Neural cell (in vitro differentiated cells): ENCODE measurements around the gene NRF1. TPM values are rescaled to one million over a fixed set of nuclear protein-coding genes. Genes with fewer than 3 reads are reported as not detected.

Source experiments
- H2AFZ ChIP-seq: fragments of 200-600, 300-800 bp; sonication (generic), shearing (Covaris generic); 2 replicates; pipeline ENCODE4 v1.6.0; 2014; ENCODE audit warnings: low read depth, mild to moderate bottlenecking, antibody characterized with exemption, low read length, moderate library complexity
- H3F3A ChIP-seq: fragments of 200-600 bp; shearing (Covaris generic); 2 replicates; pipeline ENCODE4 v1.6.1; 2016; ENCODE audit warnings: mild to moderate bottlenecking, moderate library complexity, mixed read lengths, antibody characterized with exemption, low read length; ENCODE audit not compliant: insufficient read depth, poor library complexity, severe bottlenecking
- H3K27ac ChIP-seq: fragments of 200-600, 300-800 bp; sonication (generic), shearing (Covaris generic); 2 replicates; pipeline ENCODE4 v1.5.1; 2014; ENCODE audit warnings: mild to moderate bottlenecking, low read length, moderate library complexity
- H3K27me3 ChIP-seq: fragments of 300-800, 200-600 bp; sonication (generic), shearing (Covaris generic); 2 replicates; pipeline ENCODE4 v1.6.0; 2014; ENCODE audit warnings: mild to moderate bottlenecking, low read depth, low read length, moderate library complexity; ENCODE audit not compliant: insufficient read depth
- H3K36me3 ChIP-seq: fragments of 300-800, 200-600 bp; sonication (generic), shearing (Covaris generic); 2 replicates; pipeline ENCODE4 v1.5.1; 2014; ENCODE audit warnings: mild to moderate bottlenecking, antibody characterized with exemption, low read length, moderate library complexity; ENCODE audit not compliant: insufficient read depth
- H3K4me2 ChIP-seq: fragments of 300-800, 200-600 bp; sonication (generic), shearing (Covaris generic); 2 replicates; pipeline ENCODE4 v1.6.0; 2014; ENCODE audit warnings: mild to moderate bottlenecking, low read length
- H3K4me3 ChIP-seq: fragments of 300-800, 200-600 bp; sonication (generic), shearing (Covaris generic); 2 replicates; pipeline ENCODE4 v1.5.1; 2014; ENCODE audit warnings: mild to moderate bottlenecking, low read length, moderate library complexity
- H3K79me2 ChIP-seq: fragments of 200-600 bp; shearing (Covaris generic); replicated peaks from 2 replicates; pipeline ENCODE4 v1.6.0; 2014; ENCODE audit warnings: mild to moderate bottlenecking, low read length, moderate library complexity; ENCODE audit not compliant: insufficient read depth
- H3K9ac ChIP-seq: fragments of 300-800, 200-600 bp; sonication (generic), shearing (Covaris generic); 2 replicates; pipeline ENCODE4 v1.6.1; 2016; ENCODE audit warnings: mild to moderate bottlenecking, low read length, mixed read lengths
- H3K9me2 ChIP-seq: fragments of 200-600 bp; shearing (Covaris generic); 2 replicates; pipeline ENCODE4 v1.6.1; 2016; ENCODE audit warnings: mild to moderate bottlenecking, low read length, mixed read lengths; ENCODE audit not compliant: insufficient read depth
- H3K9me3 ChIP-seq: fragments of 200-600, 300-800 bp; sonication (generic), shearing (Covaris generic); 2 replicates; pipeline ENCODE4 v1.6.1; 2016; ENCODE audit warnings: mild to moderate bottlenecking, mixed run types, low read length, moderate library complexity, mixed read lengths
- H4K20me1 ChIP-seq: fragments of 200-600 bp; shearing (Covaris generic); 2 replicates; pipeline ENCODE4 v1.6.1; 2016; ENCODE audit warnings: mild to moderate bottlenecking, mixed run types; ENCODE audit not compliant: insufficient read depth
- CTCF ChIP-seq: fragments of 450-650 bp; IDR thresholded peaks from 2 replicates; pipeline ENCODE4 v1.5.1; 2014; ENCODE audit warnings: antibody characterized with exemption, mild to moderate bottlenecking, moderate library complexity; ENCODE audit not compliant: poor library complexity, severe bottlenecking
- EP300 ChIP-seq: fragments of 450-650 bp; conservative IDR thresholded peaks from 2 replicates; pipeline ENCODE4 v1.6.1; 2014; ENCODE audit warnings: antibody characterized with exemption, mild to moderate bottlenecking, moderate library complexity; ENCODE audit not compliant: poor library complexity, severe bottlenecking
- EZH2 ChIP-seq: fragments of 200-600, 300-800 bp; shearing (Covaris generic), sonication (generic); IDR thresholded peaks from 2 replicates; pipeline ENCODE4 v1.6.1; 2014; ENCODE audit warnings: antibody characterized with exemption, low read length, borderline replicate concordance, mild to moderate bottlenecking; ENCODE audit not compliant: insufficient read depth, poor library complexity, severe bottlenecking
- MXI1 ChIP-seq: fragments of 450-650 bp; conservative IDR thresholded peaks from 2 replicates; pipeline ENCODE4 v1.6.1; 2014; ENCODE audit warnings: antibody characterized with exemption, mild to moderate bottlenecking; ENCODE audit not compliant: poor library complexity, severe bottlenecking
- POLR2AphosphoS5 ChIP-seq: IDR thresholded peaks from 2 replicates; pipeline ENCODE4 v1.6.1; 2012
- RAD21 ChIP-seq: fragments of 450-650 bp; conservative IDR thresholded peaks from 2 replicates; pipeline ENCODE4 v1.6.1; 2014; ENCODE audit warnings: antibody characterized with exemption, mild to moderate bottlenecking, moderate library complexity
- REST ChIP-seq: IDR thresholded peaks from 2 replicates; pipeline ENCODE4 v1.6.1; 2012; ENCODE audit warnings: borderline replicate concordance
- SMC3 ChIP-seq: fragments of 450-650 bp; conservative IDR thresholded peaks from 2 replicates; pipeline ENCODE4 v1.6.1; 2014; ENCODE audit warnings: antibody characterized with exemption, mild to moderate bottlenecking, moderate library complexity; ENCODE audit not compliant: poor library complexity
- TAF1 ChIP-seq: IDR thresholded peaks from 2 replicates; pipeline ENCODE4 v1.6.1; 2012; ENCODE audit warnings: low read depth
- polyA plus RNA-seq: library from polyadenylated mRNA; depleted of rRNA; stranded (reverse); fragments of >200 nt; gene quantifications from 2 replicates; pipeline ENCODE4 v1.2.3, GENCODE V29; 2014

Gene NRF1
- polyA plus RNA-seq, 1 donor from 2014 or later = 13.2 TPM

GRCh38 chr7:129804111-129804889, 192.8 kb downstream of the NRF1 start:
- H3K79me2 ChIP-seq = no peaks in the 10 kb centered on the region
- no peaks in the 10 kb centered on the region for H3K9me3 ChIP-seq
- H4K20me1 ChIP-seq = no peaks in the 10 kb centered on the region
- no peaks in the 10 kb centered on the region for H3K9me2 ChIP-seq
- H3K4me2 ChIP-seq = no peak overlapping the region
- no peaks in the 10 kb centered on the region for H3K36me3 ChIP-seq
- H3K27me3 ChIP-seq = no peaks in the 10 kb centered on the region
- TF ChIP-seq EP300 = no peak
- no peak for TF ChIP-seq MXI1
- TF ChIP-seq POLR2AphosphoS5 = no peak
- no peak for TF ChIP-seq RAD21
- TF ChIP-seq TAF1 = no peak
- TF ChIP-seq CTCF = no peak
- TF ChIP-seq SMC3 = no peak
- TF ChIP-seq EZH2 = no peak
- TF ChIP-seq REST = no peak
- H3F3A ChIP-seq = no peaks in the 10 kb centered on the region
- H3K9ac ChIP-seq = no peak overlapping the region
- H3K27ac ChIP-seq = no peak overlapping the region
- H2AFZ ChIP-seq = no peak overlapping the region
- no peak overlapping the region for H3K4me3 ChIP-seq

GRCh38 chr7:129804890-129805719, 193.6 kb downstream of the NRF1 start:
- Histone ChIP-seq H3K9ac (no peak overlapping the region), H3K4me3 (no peak overlapping the region), H3K4me2 (no peak overlapping the region), H4K20me1 (no peaks in the 10 kb centered on the region), H3K9me2 (no peaks in the 10 kb centered on the region), H3K9me3 (no peaks in the 10 kb centered on the region), H3K27ac (no peak overlapping the region), H2AFZ (no peak overlapping the region), H3K79me2 (no peaks in the 10 kb centered on the region), H3K27me3 (no peaks in the 10 kb centered on the region), H3F3A (no peaks in the 10 kb centered on the region), H3K36me3 (no peaks in the 10 kb centered on the region)
- TF ChIP-seq EZH2 (no peak), TAF1 (no peak), CTCF (no peak), MXI1 (no peak), EP300 (no peak), REST (no peak), POLR2AphosphoS5 (no peak), RAD21 (no peak), SMC3 (no peak)
